SK-N-SH (cell line): ENCODE measurements around the gene ZNF407. TPM values are rescaled to one million over a fixed set of nuclear protein-coding genes. Genes with fewer than 3 reads are reported as not detected.
A peak's percentile ranks its signal among the peaks of the same experiment; 100 is the strongest.

Source experiments
- CTCF ChIA-PET: fragments of 300-600, 350-600 bp; formaldehyde crosslinking; extraction: SDS; loops from one replicate; lab custom pipeline; 2021; lab: Yijun Ruan, JAX
- POLR2A ChIA-PET: fragments of 350-600 bp; sonication (Branson Sonifier 250); formaldehyde crosslinking; extraction: SDS; loops from one replicate; lab custom pipeline; 2020; ENCODE audit warnings: antibody characterized with exemption, inconsistent platforms; lab: Yijun Ruan, JAX
- DNase-seq: peaks from one replicate; pipeline ENCODE4 v3.0.0; 2012
- H2AFZ ChIP-seq: fragments of 200-600 bp; sonication (generic); 2 replicates; pipeline ENCODE4 v1.8.1; 2016; ENCODE audit warnings: antibody characterized with exemption, mild to moderate bottlenecking, low read depth
- H3F3A ChIP-seq: fragments of 200-600 bp; sonication (generic); replicated peaks from 2 replicates; pipeline ENCODE3; 2016; ENCODE audit warnings: antibody characterized with exemption, mild to moderate bottlenecking; ENCODE audit not compliant: insufficient read depth
- H3K27ac ChIP-seq, 2 experiments: fragments of 200-500 bp in 1 of 2; fragments of 200-600 bp in 1 of 2; sonication (Bioruptor generic) in 1 of 2; sonication (generic), shearing (Covaris generic) in 1 of 2; 2 replicates each; pipeline versions ENCODE4 v1.5.1 to v1.6.1; 2014 to 2016; ENCODE audit warnings: low read depth in 2 of 2, inconsistent platforms in 1 of 2, low read length in 1 of 2, mild to moderate bottlenecking in 1 of 2, mixed read lengths in 1 of 2
- H3K27me3 ChIP-seq: fragments of 200-600 bp; sonication (generic), shearing (Covaris generic); 2 replicates; pipeline ENCODE4 v1.6.1; 2016; ENCODE audit warnings: mixed run types; ENCODE audit not compliant: insufficient read depth
- H3K36me3 ChIP-seq, 2 experiments: fragments of 200-500 bp in 1 of 2; fragments of 200-600 bp in 1 of 2; sonication (Bioruptor generic) in 1 of 2; sonication (generic) in 1 of 2; replicated peaks in 1 of 2; 2 replicates each; pipeline versions ENCODE3 to v1.5.1; 2014 to 2016; ENCODE audit warnings: low read length in 1 of 2, mild to moderate bottlenecking in 1 of 2; ENCODE audit not compliant: insufficient read depth in 2 of 2, control insufficient read depth in 1 of 2
- H3K4me1 ChIP-seq, 2 experiments: fragments of 200-500 bp in 1 of 2; fragments of 200-600 bp in 1 of 2; sonication (Bioruptor generic) in 1 of 2; sonication (generic), shearing (Covaris generic) in 1 of 2; 2 replicates each; pipeline versions ENCODE4 v1.5.1 to v1.6.1; 2014 to 2016; ENCODE audit warnings: low read depth in 1 of 2, low read length in 1 of 2, mixed run types in 1 of 2; ENCODE audit not compliant: insufficient read depth in 2 of 2, control insufficient read depth in 1 of 2
- H3K4me2 ChIP-seq: fragments of 200-600 bp; sonication (generic), shearing (Covaris generic); 2 replicates; pipeline ENCODE4 v1.6.1; 2017; ENCODE audit warnings: mixed run types
- H3K4me3 ChIP-seq, 2 experiments: fragments of 200-500 bp in 1 of 2; fragments of 200-600 bp in 1 of 2; sonication (Bioruptor generic) in 1 of 2; sonication (generic), shearing (Covaris generic) in 1 of 2; 2 replicates each; pipeline versions ENCODE4 v1.5.1 to v1.8.1; 2014 to 2016; ENCODE audit warnings: low read depth in 2 of 2, inconsistent platforms in 1 of 2, low read length in 1 of 2, mild to moderate bottlenecking in 1 of 2, mixed read lengths in 1 of 2, moderate library complexity in 1 of 2
- H3K79me2 ChIP-seq: fragments of 200-600 bp; sonication (generic); 2 replicates; pipeline ENCODE4 v1.8.1; 2017; ENCODE audit warnings: mild to moderate bottlenecking; ENCODE audit not compliant: insufficient read depth
- H3K9ac ChIP-seq: fragments of 200-600 bp; sonication (generic); 2 replicates; pipeline ENCODE4 v1.6.1; 2017; ENCODE audit warnings: mixed run types
- H3K9me2 ChIP-seq: fragments of 200-600 bp; sonication (generic); 2 replicates; pipeline ENCODE4 v1.6.1; 2017; ENCODE audit warnings: mixed run types
- H3K9me3 ChIP-seq: fragments of 200-600 bp; sonication (generic); 2 replicates; pipeline ENCODE4 v1.6.1; 2017; ENCODE audit warnings: mixed run types, mild to moderate bottlenecking, moderate library complexity
- H4K20me1 ChIP-seq: fragments of 200-600 bp; sonication (generic); 2 replicates; pipeline ENCODE4 v1.6.1; 2017; ENCODE audit warnings: mild to moderate bottlenecking, mixed run types; ENCODE audit not compliant: insufficient read depth
- CHD2 ChIP-seq: fragments of 150-350 bp; IDR thresholded peaks from 2 replicates; pipeline ENCODE4 v1.6.1; 2018; ENCODE audit warnings: low read length; ENCODE audit not compliant: partially characterized antibody
- EP300 ChIP-seq, 2 experiments: IDR thresholded peaks; 2 replicates each; pipeline versions ENCODE4 v1.4.0 to v1.6.1; 2012; ENCODE audit warnings: borderline replicate concordance in 1 of 2, low read depth in 1 of 2, low read length in 1 of 2
- EZH2phosphoT487 ChIP-seq: fragments of 200-600 bp; sonication (generic); IDR thresholded peaks from 2 replicates; pipeline ENCODE4 v1.6.1; 2017; ENCODE audit warnings: low read depth, mixed run types, mild to moderate bottlenecking, antibody characterized with exemption, moderate library complexity, borderline replicate concordance
- FOSL2 ChIP-seq: IDR thresholded peaks from 2 replicates; pipeline ENCODE4 v1.4.0; 2012; ENCODE audit warnings: low read depth, mild to moderate bottlenecking, moderate library complexity, borderline replicate concordance
- FOXM1 ChIP-seq: IDR thresholded peaks from 2 replicates; pipeline ENCODE4 v1.4.0; 2012; ENCODE audit warnings: low read depth, mild to moderate bottlenecking
- IRF3 ChIP-seq: fragments of 150-350 bp; IDR thresholded peaks from 2 replicates; pipeline ENCODE4 v1.6.1; 2016; ENCODE audit warnings: mild to moderate bottlenecking, low read depth, low read length
- NFIC ChIP-seq: IDR thresholded peaks from 2 replicates; pipeline ENCODE4 v1.4.0; 2012; ENCODE audit warnings: borderline replicate concordance
- NRF1 ChIP-seq: IDR thresholded peaks from 2 replicates; pipeline ENCODE4 v1.6.1; 2012; ENCODE audit warnings: low read depth, mild to moderate bottlenecking, low read length
- POLR2AphosphoS5 ChIP-seq: IDR thresholded peaks from 2 replicates; pipeline ENCODE4 v1.6.1; 2012; ENCODE audit warnings: low read depth, low read length
- RFX5 ChIP-seq: IDR thresholded peaks from 2 replicates; pipeline ENCODE4 v1.6.1; 2012; ENCODE audit warnings: mild to moderate bottlenecking, improper control_type of control experiment, low read length
- TAF1 ChIP-seq: IDR thresholded peaks from 2 replicates; pipeline ENCODE4 v1.6.1; 2012; ENCODE audit warnings: low read depth, mild to moderate bottlenecking, low read length, moderate library complexity, borderline replicate concordance
- TCF12 ChIP-seq: IDR thresholded peaks from 2 replicates; pipeline ENCODE4 v1.4.0; 2012
- YY1 ChIP-seq: IDR thresholded peaks from 2 replicates; pipeline ENCODE4 v1.4.0; 2012; ENCODE audit warnings: low read depth, mild to moderate bottlenecking
- WGBS: methylation state at CpG from one replicate; pipeline ENCODE4 v1.1.6; 2017; ENCODE audit warnings: low lambda C conversion rate; 5-methylcytosine and 5-hydroxymethylcytosine counted together
- polyA plus RNA-seq, 3 experiments: library from polyadenylated mRNA; depleted of rRNA; stranded (reverse); fragments of >200 nt; gene quantifications; 2 replicates each; pipeline ENCODE4 v1.2.3, GENCODE V29; 2012
- TF ChIP-seq, protein P1 (sequence below): fragments of 200-600 bp; sonication (generic); IDR thresholded peaks from 2 replicates; pipeline ENCODE4 v1.6.1; 2017; ENCODE audit warnings: antibody characterized with exemption, mild to moderate bottlenecking, moderate library complexity
- TF ChIP-seq, protein P2 (sequence below): IDR thresholded peaks from 2 replicates; pipeline ENCODE4; 2012
- TF ChIP-seq, protein P3 (sequence below): fragments of 150-350 bp; IDR thresholded peaks from 2 replicates; pipeline ENCODE4 v1.6.1; 2017; ENCODE audit warnings: antibody characterized with exemption, low read length, low read depth, borderline replicate concordance
- TF ChIP-seq, protein P4 (sequence below): IDR thresholded peaks from 2 replicates; pipeline ENCODE4 v1.4.0; 2012; ENCODE audit warnings: low read depth, borderline replicate concordance

The ZNF407 gene
- polyA plus RNA-seq, 1 of the 3 experiments (the other 2 are of a cell fraction), result 2.6 TPM

DNA sequence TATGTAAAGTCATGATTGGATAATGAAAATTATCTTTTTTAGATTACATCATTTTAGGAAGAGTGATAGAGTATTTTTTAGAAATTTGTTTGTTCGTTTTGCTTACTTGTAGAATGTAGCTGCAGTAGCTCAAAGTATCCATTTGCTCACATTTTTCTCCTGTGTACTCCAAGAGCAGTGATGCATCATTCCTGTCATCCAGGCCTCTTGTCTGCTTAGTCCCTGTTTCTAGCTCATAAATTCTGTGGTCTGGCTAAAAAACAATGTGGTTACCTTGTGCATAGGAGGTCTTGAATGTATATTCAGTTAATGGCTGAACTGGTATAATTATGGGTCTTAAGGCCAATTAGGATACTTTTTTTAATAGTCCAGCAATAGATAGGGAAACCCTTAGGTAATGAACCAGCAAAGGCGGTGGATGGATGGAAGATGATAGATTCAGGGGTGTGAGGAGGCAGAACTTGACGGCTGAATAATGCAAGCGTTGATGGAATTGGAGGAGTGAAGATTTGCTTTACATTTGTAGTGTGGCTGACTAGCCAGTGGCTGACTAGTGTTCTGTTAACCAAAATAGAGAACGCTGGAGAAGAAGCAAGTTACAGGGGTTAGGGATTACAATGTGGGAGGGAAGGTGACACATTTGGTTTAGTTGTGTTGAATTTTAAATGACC lies 145.0 kb downstream of the ZNF407 start:
- H3F3A ChIP-seq, result peaks cover 27% of the 10 kb centered on the region
- ChIA-PET CTCF (no interaction called here), POLR2A (no interaction called here)
- H2AFZ ChIP-seq, result no peak overlapping the region
- H3K27ac ChIP-seq, result no peak overlapping the region
- no peaks in the 10 kb centered on the region; the same call in 1 of the 2 replicates for H3K79me2 ChIP-seq
- H3K4me1 ChIP-seq, result peaks cover 9 to 10% of the 10 kb centered on the region in 2 experiments; a peak in 3 of 4 replicates
- no peak for DNase-seq
- TF ChIP-seq, protein P1, sequence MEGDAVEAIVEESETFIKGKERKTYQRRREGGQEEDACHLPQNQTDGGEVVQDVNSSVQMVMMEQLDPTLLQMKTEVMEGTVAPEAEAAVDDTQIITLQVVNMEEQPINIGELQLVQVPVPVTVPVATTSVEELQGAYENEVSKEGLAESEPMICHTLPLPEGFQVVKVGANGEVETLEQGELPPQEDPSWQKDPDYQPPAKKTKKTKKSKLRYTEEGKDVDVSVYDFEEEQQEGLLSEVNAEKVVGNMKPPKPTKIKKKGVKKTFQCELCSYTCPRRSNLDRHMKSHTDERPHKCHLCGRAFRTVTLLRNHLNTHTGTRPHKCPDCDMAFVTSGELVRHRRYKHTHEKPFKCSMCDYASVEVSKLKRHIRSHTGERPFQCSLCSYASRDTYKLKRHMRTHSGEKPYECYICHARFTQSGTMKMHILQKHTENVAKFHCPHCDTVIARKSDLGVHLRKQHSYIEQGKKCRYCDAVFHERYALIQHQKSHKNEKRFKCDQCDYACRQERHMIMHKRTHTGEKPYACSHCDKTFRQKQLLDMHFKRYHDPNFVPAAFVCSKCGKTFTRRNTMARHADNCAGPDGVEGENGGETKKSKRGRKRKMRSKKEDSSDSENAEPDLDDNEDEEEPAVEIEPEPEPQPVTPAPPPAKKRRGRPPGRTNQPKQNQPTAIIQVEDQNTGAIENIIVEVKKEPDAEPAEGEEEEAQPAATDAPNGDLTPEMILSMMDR, result no peak
- TF ChIP-seq IRF3, result no peak
- TF ChIP-seq TAF1, result no peak
- TF ChIP-seq NFIC, result no peak
- peak; percentile 30; the same call in 1 of the 2 replicates for TF ChIP-seq TCF12
- TF ChIP-seq, protein P2, sequence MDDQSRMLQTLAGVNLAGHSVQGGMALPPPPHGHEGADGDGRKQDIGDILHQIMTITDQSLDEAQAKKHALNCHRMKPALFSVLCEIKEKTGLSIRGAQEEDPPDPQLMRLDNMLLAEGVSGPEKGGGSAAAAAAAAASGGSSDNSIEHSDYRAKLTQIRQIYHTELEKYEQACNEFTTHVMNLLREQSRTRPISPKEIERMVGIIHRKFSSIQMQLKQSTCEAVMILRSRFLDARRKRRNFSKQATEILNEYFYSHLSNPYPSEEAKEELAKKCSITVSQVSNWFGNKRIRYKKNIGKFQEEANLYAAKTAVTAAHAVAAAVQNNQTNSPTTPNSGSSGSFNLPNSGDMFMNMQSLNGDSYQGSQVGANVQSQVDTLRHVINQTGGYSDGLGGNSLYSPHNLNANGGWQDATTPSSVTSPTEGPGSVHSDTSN, result peak; percentile 82
- H3K9me2 ChIP-seq, result no peaks in the 10 kb centered on the region
- no peaks in the 10 kb centered on the region for H3K27me3 ChIP-seq
- H3K4me3 ChIP-seq, result no peak overlapping the region
- H3K36me3 ChIP-seq, result no peaks in the 10 kb centered on the region
- WGBS, result 89% methylated on average over 5 of the region's 5 CpGs
- no peak overlapping the region for H3K4me2 ChIP-seq
- H3K9ac ChIP-seq, result no peak overlapping the region
- no peaks in the 10 kb centered on the region for H4K20me1 ChIP-seq
- H3K9me3 ChIP-seq, result no peaks in the 10 kb centered on the region

DNA sequence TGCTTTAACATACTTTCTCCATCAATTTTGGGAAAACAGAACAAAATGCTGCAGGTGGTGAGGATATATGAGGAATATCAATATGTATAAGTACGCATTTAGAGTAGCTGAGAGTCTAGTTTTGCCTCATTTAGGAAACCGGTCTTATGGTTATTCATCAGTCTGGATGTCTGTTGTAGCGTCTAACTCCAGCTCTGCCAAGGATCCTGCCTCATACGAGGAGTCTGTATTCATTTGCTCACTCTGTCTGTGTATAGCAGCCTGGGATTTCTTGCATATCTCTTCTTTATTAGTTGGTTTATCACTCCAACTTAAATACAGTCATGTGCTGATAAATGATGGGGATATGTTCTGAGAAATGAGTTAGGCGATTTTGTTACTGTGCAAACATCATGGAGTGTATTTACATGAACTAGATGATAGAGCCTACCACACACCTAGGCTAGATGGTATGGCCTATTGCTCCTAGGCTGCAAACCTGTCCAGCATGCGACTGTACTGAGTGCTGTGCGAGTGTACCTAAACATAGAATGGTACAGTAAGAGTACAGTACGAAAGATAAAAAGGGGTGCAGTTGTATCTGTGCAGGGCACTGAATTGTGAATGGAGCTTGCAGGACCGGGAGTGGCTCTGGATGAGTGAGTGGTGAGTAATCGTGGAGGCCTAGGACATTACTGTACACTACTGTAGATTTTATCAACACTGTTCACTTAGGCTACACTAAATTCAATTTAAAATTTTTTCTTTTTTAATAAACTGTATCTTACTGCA lies 148.1 kb downstream of the ZNF407 start:
- no peaks in the 10 kb centered on the region for H4K20me1 ChIP-seq
- H3K9ac ChIP-seq, result peak overlapping the region; percentile 41; the same call in 1 of the 2 replicates
- H3K9me3 ChIP-seq, result no peaks in the 10 kb centered on the region
- DNase-seq, result peak; percentile 11
- POLR2A ChIA-PET, result no interaction called here
- 27% methylated on average over 10 of the region's 10 CpGs for WGBS
- H3K36me3 ChIP-seq, result peaks cover 0 to 4% of the 10 kb centered on the region in 2 experiments
- H3K4me2 ChIP-seq, result peak overlapping the region; percentile 80
- peak overlapping the region; percentile 39 to 73; a peak in 3 of 4 replicates for H3K27ac ChIP-seq
- peaks cover 5 to 9% of the 10 kb centered on the region in 2 experiments; a peak in 3 of 4 replicates for H3K4me1 ChIP-seq
- no peaks in the 10 kb centered on the region for H3K9me2 ChIP-seq
- H3K27me3 ChIP-seq, result no peaks in the 10 kb centered on the region
- no peaks in the 10 kb centered on the region for H3K79me2 ChIP-seq
- peak overlapping the region; percentile 10 for H2AFZ ChIP-seq
- CTCF ChIA-PET, result interaction anchor here (0.7 to 1.2 kb wide), 2 partner anchors 35 kb away, joined by 3 read pairs; no protein-coding TSS in a partner anchor
- peaks cover 27% of the 10 kb centered on the region for H3F3A ChIP-seq
- H3K4me3 ChIP-seq, result peak overlapping the region in 1 of 2 experiments; percentile 53; a peak in 3 of 4 replicates
- TF ChIP-seq NRF1 (no peak), RFX5 (no peak), FOSL2 (peak; percentile 89), EP300 (IDR thresholded peaks at IDR 0.05; ENCODE audit: borderline replicate concordance in 1 of 2, low read depth in 1 of 2, low read length in 1 of 2) (peak in 1 of 2 experiments; percentile 72; a peak in 1 of 4 replicates), NFIC (peak; percentile 13; the same call in 1 of the 2 replicates), YY1 (no peak), FOXM1 (no peak), EZH2phosphoT487 (no peak), CHD2 (no peak), POLR2AphosphoS5 (peak; percentile 27; the same call in 1 of the 2 replicates)
- TF ChIP-seq, protein P3, sequence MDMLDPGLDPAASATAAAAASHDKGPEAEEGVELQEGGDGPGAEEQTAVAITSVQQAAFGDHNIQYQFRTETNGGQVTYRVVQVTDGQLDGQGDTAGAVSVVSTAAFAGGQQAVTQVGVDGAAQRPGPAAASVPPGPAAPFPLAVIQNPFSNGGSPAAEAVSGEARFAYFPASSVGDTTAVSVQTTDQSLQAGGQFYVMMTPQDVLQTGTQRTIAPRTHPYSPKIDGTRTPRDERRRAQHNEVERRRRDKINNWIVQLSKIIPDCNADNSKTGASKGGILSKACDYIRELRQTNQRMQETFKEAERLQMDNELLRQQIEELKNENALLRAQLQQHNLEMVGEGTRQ, result no peak
- TF ChIP-seq, protein P2, result peak; percentile 57; the same call in 1 of the 2 replicates
- TF ChIP-seq, protein P4, sequence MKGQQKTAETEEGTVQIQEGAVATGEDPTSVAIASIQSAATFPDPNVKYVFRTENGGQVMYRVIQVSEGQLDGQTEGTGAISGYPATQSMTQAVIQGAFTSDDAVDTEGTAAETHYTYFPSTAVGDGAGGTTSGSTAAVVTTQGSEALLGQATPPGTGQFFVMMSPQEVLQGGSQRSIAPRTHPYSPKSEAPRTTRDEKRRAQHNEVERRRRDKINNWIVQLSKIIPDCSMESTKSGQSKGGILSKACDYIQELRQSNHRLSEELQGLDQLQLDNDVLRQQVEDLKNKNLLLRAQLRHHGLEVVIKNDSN, result no peak
